ENCODE data around the gene ADAM17.

ADAM17 gene

GRCh38 chr2:9525266-9525665, 30.4 kb downstream of the ADAM17 start:
- Histone ChIP-seq H3K79me2 (ENCODE audit: insufficient read depth, low read length) (no peaks in the 10 kb centered on the region), H3K9me2 (replicated peaks; ENCODE audit: low read depth, low read length) (no peaks in the 10 kb centered on the region), H2AFZ (ENCODE audit: low read length) (no peak overlapping the region), H3K27me3 (ENCODE audit: insufficient read depth, low read length, poor library complexity, severe bottlenecking) (no peaks in the 10 kb centered on the region), H4K20me1 (ENCODE audit: insufficient read depth, low read length, poor library complexity, severe bottlenecking) (no peaks in the 10 kb centered on the region), H3K9ac (ENCODE audit: low read depth, low read length, poor library complexity, severe bottlenecking) (no peak overlapping the region), H3K4me1 (ENCODE audit: insufficient read depth, low read length, poor library complexity, severe bottlenecking) (no peaks in the 10 kb centered on the region), H3K4me3 (ENCODE audit: low read length, poor library complexity, severe bottlenecking) (no peak overlapping the region), H3K36me3 (ENCODE audit: insufficient read depth, low read length) (peaks cover 86% of the 10 kb centered on the region; the same call in 1 of the 2 replicates), H3F3A (ENCODE audit: low read depth) (no peaks in the 10 kb centered on the region), H3K4me2 (ENCODE audit: low read depth, low read length, poor library complexity, severe bottlenecking) (no peak overlapping the region), H3K9me3 (ENCODE audit: insufficient read depth, low read depth, low read length) (no peaks in the 10 kb centered on the region)
- no peak for TF ChIP-seq CTCF (conservative IDR thresholded peaks at IDR 0.05; ENCODE audit: low read length)
- TF ChIP-seq EZH2phosphoT487 (IDR thresholded peaks at IDR 0.05; ENCODE audit: borderline replicate concordance) = no peak

GRCh38 chr2:9524291-9524690, 31.3 kb downstream of the ADAM17 start:
- Histone ChIP-seq H3K4me1 (ENCODE audit: insufficient read depth, low read length, poor library complexity, severe bottlenecking) (no peaks in the 10 kb centered on the region), H3K36me3 (ENCODE audit: insufficient read depth, low read length) (peaks cover 86% of the 10 kb centered on the region; the same call in 1 of the 2 replicates), H3K9me2 (replicated peaks; ENCODE audit: low read depth, low read length) (no peaks in the 10 kb centered on the region), H3K4me3 (ENCODE audit: low read length, poor library complexity, severe bottlenecking) (no peak overlapping the region), H3K9ac (ENCODE audit: low read depth, low read length, poor library complexity, severe bottlenecking) (no peak overlapping the region), H3K9me3 (ENCODE audit: insufficient read depth, low read depth, low read length) (no peaks in the 10 kb centered on the region), H3F3A (ENCODE audit: low read depth) (no peaks in the 10 kb centered on the region), H2AFZ (ENCODE audit: low read length) (no peak overlapping the region), H3K79me2 (ENCODE audit: insufficient read depth, low read length) (no peaks in the 10 kb centered on the region), H3K4me2 (ENCODE audit: low read depth, low read length, poor library complexity, severe bottlenecking) (no peak overlapping the region), H3K27me3 (ENCODE audit: insufficient read depth, low read length, poor library complexity, severe bottlenecking) (no peaks in the 10 kb centered on the region), H4K20me1 (ENCODE audit: insufficient read depth, low read length, poor library complexity, severe bottlenecking) (no peaks in the 10 kb centered on the region)
- TF ChIP-seq EZH2phosphoT487 (IDR thresholded peaks at IDR 0.05; ENCODE audit: borderline replicate concordance) = no peak
- TF ChIP-seq CTCF (conservative IDR thresholded peaks at IDR 0.05; ENCODE audit: low read length) = no peak

GRCh38 chr2:9519250-9519649, 36.4 kb downstream of the ADAM17 start:
- H4K20me1 ChIP-seq (ENCODE audit: insufficient read depth, low read length, poor library complexity, severe bottlenecking) = no peaks in the 10 kb centered on the region
- H3K9me2 ChIP-seq (replicated peaks; ENCODE audit: low read depth, low read length) = no peaks in the 10 kb centered on the region
- H3K36me3 ChIP-seq (ENCODE audit: insufficient read depth, low read length) = peaks cover 66% of the 10 kb centered on the region; the same call in 1 of the 2 replicates

More at GRCh38 chr2:9519250-9519649, 36.4 kb downstream of the ADAM17 start:
- Histone ChIP-seq H3K9me3 (ENCODE audit: insufficient read depth, low read depth, low read length) (no peaks in the 10 kb centered on the region), H3K4me3 (ENCODE audit: low read length, poor library complexity, severe bottlenecking) (no peak overlapping the region), H3K9ac (ENCODE audit: low read depth, low read length, poor library complexity, severe bottlenecking) (no peak overlapping the region), H3K4me2 (ENCODE audit: low read depth, low read length, poor library complexity, severe bottlenecking) (no peak overlapping the region), H3K4me1 (ENCODE audit: insufficient read depth, low read length, poor library complexity, severe bottlenecking) (no peaks in the 10 kb centered on the region), H2AFZ (ENCODE audit: low read length) (no peak overlapping the region), H3K79me2 (ENCODE audit: insufficient read depth, low read length) (no peaks in the 10 kb centered on the region), H3F3A (ENCODE audit: low read depth) (no peaks in the 10 kb centered on the region), H3K27me3 (ENCODE audit: insufficient read depth, low read length, poor library complexity, severe bottlenecking) (no peaks in the 10 kb centered on the region)
- no peak for TF ChIP-seq EZH2phosphoT487 (IDR thresholded peaks at IDR 0.05; ENCODE audit: borderline replicate concordance)
- TF ChIP-seq CTCF (conservative IDR thresholded peaks at IDR 0.05; ENCODE audit: low read length) = no peak

Measured in Loucy (cell line).